ENCODE data around the gene VAMP2. TPM values are rescaled to one million over a fixed set of nuclear protein-coding genes. Genes with fewer than 3 reads are reported as not detected.

The VAMP2 gene
- total RNA-seq, 1 donor from 2014 or later, result 2.1 TPM

- DNase-seq (ENCODE audit: low read depth), result no peak
- no peak for TF ChIP-seq CTCF (conservative IDR thresholded peaks at IDR 0.05; ENCODE audit: low read depth, low read length)
- no peak overlapping the region for H3K4me3 ChIP-seq (ENCODE audit: low read depth, low read length)
Observed at GRCh38 chr17:8144401-8145231, 18.1 kb downstream of the VAMP2 start.

- DNase-seq (ENCODE audit: low read depth), result no peak
- no peak overlapping the region for H3K4me3 ChIP-seq (ENCODE audit: low read depth, low read length)
- TF ChIP-seq CTCF (conservative IDR thresholded peaks at IDR 0.05; ENCODE audit: low read depth, low read length), result no peak
Observed at GRCh38 chr17:8143581-8144400, 19.0 kb downstream of the VAMP2 start.

GRCh38 chr17:8142887-8143580, 19.7 kb downstream of the VAMP2 start:
- H3K4me3 ChIP-seq (ENCODE audit: low read depth, low read length), result no peak overlapping the region
- no peak for TF ChIP-seq CTCF (conservative IDR thresholded peaks at IDR 0.05; ENCODE audit: low read depth, low read length)
- no peak for DNase-seq (ENCODE audit: low read depth)

GRCh38 chr17:8142158-8142886, 20.4 kb downstream of the VAMP2 start:
- no peak for TF ChIP-seq CTCF (conservative IDR thresholded peaks at IDR 0.05; ENCODE audit: low read depth, low read length)
- DNase-seq (ENCODE audit: low read depth), result no peak
- no peak overlapping the region for H3K4me3 ChIP-seq (ENCODE audit: low read depth, low read length)

GRCh38 chr17:8141741-8142140, 21.0 kb downstream of the VAMP2 start:
- TF ChIP-seq CTCF (conservative IDR thresholded peaks at IDR 0.05; ENCODE audit: low read depth, low read length), result no peak
- DNase-seq (ENCODE audit: low read depth), result no peak
- no peak overlapping the region for H3K4me3 ChIP-seq (ENCODE audit: low read depth, low read length)

GRCh38 chr17:8141045-8141444, 21.7 kb downstream of the VAMP2 start:
- no peak for DNase-seq (ENCODE audit: low read depth)
- no peak for TF ChIP-seq CTCF (conservative IDR thresholded peaks at IDR 0.05; ENCODE audit: low read depth, low read length)
- no peak overlapping the region for H3K4me3 ChIP-seq (ENCODE audit: low read depth, low read length)
